ENCODE results near the gene TENT5A. TPM values are rescaled to one million over a fixed set of nuclear protein-coding genes. Genes with fewer than 3 reads are reported as not detected.
"Not testable (repeated sequence)": the region's sequence is repeated elsewhere in the genome, so short reads cannot be mapped to it uniquely, and the experiment has no call there.

The TENT5A gene
- total RNA-seq, 1 experiment from 2014 or later, result 2.5 TPM

- Mint-ChIP-seq H3K4me3 (ENCODE audit: unreplicated experiment) (no peak overlapping the region), H3K4me1 (ENCODE audit: insufficient read depth, unreplicated experiment) (peaks cover 18% of the 10 kb centered on the region), H3K27ac (ENCODE audit: low read depth, unreplicated experiment) (no peak overlapping the region), H3K27me3 (ENCODE audit: insufficient read depth, unreplicated experiment) (no peaks in the 10 kb centered on the region), H3K9me3 (ENCODE audit: unreplicated experiment) (no peaks in the 10 kb centered on the region), H3K36me3 (ENCODE audit: insufficient read depth, unreplicated experiment) (peaks cover 28% of the 10 kb centered on the region)
- POLR2A ChIA-PET, result interaction anchor here (0.7 to 1.1 kb wide), 2 partner anchors 280 to 371 kb away, joined by 3 read pairs; no protein-coding TSS in a partner anchor
- no peak for DNase-seq (ENCODE audit: unreplicated experiment)
- intact Hi-C loops (cut with micrococcal nuclease), result no loop called here
- TF ChIP-seq, protein P1, sequence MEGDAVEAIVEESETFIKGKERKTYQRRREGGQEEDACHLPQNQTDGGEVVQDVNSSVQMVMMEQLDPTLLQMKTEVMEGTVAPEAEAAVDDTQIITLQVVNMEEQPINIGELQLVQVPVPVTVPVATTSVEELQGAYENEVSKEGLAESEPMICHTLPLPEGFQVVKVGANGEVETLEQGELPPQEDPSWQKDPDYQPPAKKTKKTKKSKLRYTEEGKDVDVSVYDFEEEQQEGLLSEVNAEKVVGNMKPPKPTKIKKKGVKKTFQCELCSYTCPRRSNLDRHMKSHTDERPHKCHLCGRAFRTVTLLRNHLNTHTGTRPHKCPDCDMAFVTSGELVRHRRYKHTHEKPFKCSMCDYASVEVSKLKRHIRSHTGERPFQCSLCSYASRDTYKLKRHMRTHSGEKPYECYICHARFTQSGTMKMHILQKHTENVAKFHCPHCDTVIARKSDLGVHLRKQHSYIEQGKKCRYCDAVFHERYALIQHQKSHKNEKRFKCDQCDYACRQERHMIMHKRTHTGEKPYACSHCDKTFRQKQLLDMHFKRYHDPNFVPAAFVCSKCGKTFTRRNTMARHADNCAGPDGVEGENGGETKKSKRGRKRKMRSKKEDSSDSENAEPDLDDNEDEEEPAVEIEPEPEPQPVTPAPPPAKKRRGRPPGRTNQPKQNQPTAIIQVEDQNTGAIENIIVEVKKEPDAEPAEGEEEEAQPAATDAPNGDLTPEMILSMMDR (IDR thresholded peaks at IDR 0.05; ENCODE audit: unreplicated experiment), result no peak
- CTCF ChIA-PET, result interaction anchor here (0.6 to 0.9 kb wide), 3 partner anchors 9 to 294 kb away, joined by 3 to 5 read pairs (median 3); no protein-coding TSS in a partner anchor
- BruUV-seq (replicated peaks), result no TSS peak
These were observed 5.2 kb downstream of the TENT5A start for GRCh38 chr6:81747327-81747726.

GRCh38 chr6:81744131-81744530 is 8.3 kb downstream of the TENT5A start:
- no peak overlapping the region for H3K4me3 Mint-ChIP-seq (ENCODE audit: unreplicated experiment)
- TF ChIP-seq, protein P1 (IDR thresholded peaks at IDR 0.05; ENCODE audit: unreplicated experiment), result no peak
- peaks cover 5% of the 10 kb centered on the region for H3K4me1 Mint-ChIP-seq (ENCODE audit: insufficient read depth, unreplicated experiment)
- ChIA-PET POLR2A (no interaction called here), CTCF (interaction anchor here (0.7 kb wide), 2 partner anchors 21 to 287 kb away, joined by 3 read pairs; no protein-coding TSS in a partner anchor)
- no peaks in the 10 kb centered on the region for H3K27me3 Mint-ChIP-seq (ENCODE audit: insufficient read depth, unreplicated experiment)
- DNase-seq (ENCODE audit: unreplicated experiment), result no peak
- no peak overlapping the region for H3K27ac Mint-ChIP-seq (ENCODE audit: low read depth, unreplicated experiment)
- BruUV-seq (replicated peaks), result no TSS peak
- H3K9me3 Mint-ChIP-seq (ENCODE audit: unreplicated experiment), result no peaks in the 10 kb centered on the region
- intact Hi-C loops (cut with micrococcal nuclease), result no loop called here
- H3K36me3 Mint-ChIP-seq (ENCODE audit: insufficient read depth, unreplicated experiment), result peaks cover 15% of the 10 kb centered on the region

DNA sequence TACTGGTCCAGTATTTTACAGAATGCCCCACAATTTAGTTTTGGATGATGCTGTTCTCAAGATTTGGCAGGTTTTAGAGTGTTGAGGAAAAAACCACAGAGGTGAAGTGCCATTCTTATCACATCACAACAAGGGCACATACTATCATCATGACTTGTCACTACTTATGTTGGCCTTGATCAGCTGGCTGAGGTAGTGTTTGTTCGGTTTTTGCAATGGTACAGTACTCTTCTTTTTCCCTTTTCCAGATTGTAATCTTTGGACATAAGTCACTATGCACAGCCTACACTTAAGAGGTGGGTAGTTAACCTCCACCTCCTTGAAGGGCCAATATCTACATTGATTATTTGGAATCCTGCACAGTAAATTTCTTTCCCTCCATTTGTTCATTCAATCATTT is 8.8 kb downstream of the TENT5A start:
- H3K36me3 Mint-ChIP-seq (ENCODE audit: insufficient read depth, unreplicated experiment), result peaks cover 15% of the 10 kb centered on the region
- no peaks in the 10 kb centered on the region for H3K9me3 Mint-ChIP-seq (ENCODE audit: unreplicated experiment)
- peaks cover 1% of the 10 kb centered on the region for H3K4me1 Mint-ChIP-seq (ENCODE audit: insufficient read depth, unreplicated experiment)
- no peak overlapping the region for H3K27ac Mint-ChIP-seq (ENCODE audit: low read depth, unreplicated experiment)
- TF ChIP-seq, protein P1 (IDR thresholded peaks at IDR 0.05; ENCODE audit: unreplicated experiment), result no peak
- DNase-seq (ENCODE audit: unreplicated experiment), result no peak
- no TSS peak for BruUV-seq (replicated peaks)
- H3K27me3 Mint-ChIP-seq (ENCODE audit: insufficient read depth, unreplicated experiment), result no peaks in the 10 kb centered on the region
- intact Hi-C loops (cut with micrococcal nuclease), result no loop called here
- ChIA-PET POLR2A (interaction anchor here (0.9 kb wide), 1 partner anchor 8 kb away, joined by 3 read pairs; no protein-coding TSS in a partner anchor), CTCF (interaction anchor here (0.7 to 1.8 kb wide), 2 partner anchors 9 to 286 kb away, joined by 3 to 4 read pairs; partner anchors contain the start of gene TENT5A)
- H3K4me3 Mint-ChIP-seq (ENCODE audit: unreplicated experiment), result no peak overlapping the region

- DNase-seq (ENCODE audit: unreplicated experiment), result no peak
- ChIA-PET POLR2A (no interaction called here), CTCF (interaction anchor here (1.8 kb wide), 1 partner anchor 11 kb away, joined by 4 read pairs; the partner anchor contains the start of gene TENT5A)
- H3K27ac Mint-ChIP-seq (ENCODE audit: low read depth, unreplicated experiment), result no peak overlapping the region
- no peaks in the 10 kb centered on the region for H3K9me3 Mint-ChIP-seq (ENCODE audit: unreplicated experiment)
- TF ChIP-seq, protein P1 (IDR thresholded peaks at IDR 0.05; ENCODE audit: unreplicated experiment), result no peak
- no peaks in the 10 kb centered on the region for H3K27me3 Mint-ChIP-seq (ENCODE audit: insufficient read depth, unreplicated experiment)
- H3K4me1 Mint-ChIP-seq (ENCODE audit: insufficient read depth, unreplicated experiment), result peaks cover 5% of the 10 kb centered on the region
- H3K36me3 Mint-ChIP-seq (ENCODE audit: insufficient read depth, unreplicated experiment), result peaks cover 6% of the 10 kb centered on the region
- BruUV-seq (replicated peaks), result no TSS peak
- H3K4me3 Mint-ChIP-seq (ENCODE audit: unreplicated experiment), result no peak overlapping the region
- intact Hi-C loops (cut with micrococcal nuclease), result no loop called here
These were observed 10.8 kb downstream of the TENT5A start for GRCh38 chr6:81741689-81742088.

DNA sequence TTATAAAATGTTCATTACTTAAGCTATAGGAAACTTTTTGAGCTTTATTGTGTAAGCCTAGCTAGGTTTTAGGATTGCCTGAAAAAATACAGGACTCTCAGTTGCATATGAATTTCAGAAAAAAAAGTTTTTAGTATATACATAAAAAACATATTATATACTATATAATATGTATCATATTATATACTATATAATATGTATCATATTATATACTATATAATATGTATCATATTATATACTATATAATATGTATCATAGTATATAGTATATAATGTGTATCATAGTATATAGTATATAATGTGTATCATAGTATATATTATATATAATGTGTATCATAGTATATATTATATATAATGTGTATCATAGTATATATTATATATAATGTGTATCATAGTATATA is 11.9 kb downstream of the TENT5A start:
- H3K4me3 Mint-ChIP-seq (ENCODE audit: unreplicated experiment); H3K36me3 Mint-ChIP-seq (ENCODE audit: insufficient read depth, unreplicated experiment); CTCF ChIA-PET; DNase-seq (ENCODE audit: unreplicated experiment); H3K9me3 Mint-ChIP-seq (ENCODE audit: unreplicated experiment); H3K27ac Mint-ChIP-seq (ENCODE audit: low read depth, unreplicated experiment); BruUV-seq (replicated peaks); intact Hi-C loops (cut with micrococcal nuclease); H3K27me3 Mint-ChIP-seq (ENCODE audit: insufficient read depth, unreplicated experiment): not testable (repeated sequence)
- peaks cover 12% of the 10 kb centered on the region for H3K4me1 Mint-ChIP-seq (ENCODE audit: insufficient read depth, unreplicated experiment)
- POLR2A ChIA-PET, result interaction anchor here (0.6 to 1.1 kb wide), 2 partner anchors 12 to 1533 kb away, joined by 4 read pairs; partner anchors contain the start of gene TENT5A
